Thymus (tissue), 11 donors: ENCODE data around the gene C3AR1. TPM values are rescaled to one million over a fixed set of nuclear protein-coding genes. Genes with fewer than 3 reads are reported as not detected.
"Not testable (repeated sequence)": the region's sequence is repeated elsewhere in the genome, so short reads cannot be mapped to it uniquely, and the experiment has no call there.

Source experiments
- DNase-seq, 9 donors: peaks; one replicate each; pipeline ENCODE4 v3.0.0-alpha.2; 2013; ENCODE audit warnings: low spot score in 9 of 9, low read depth in 6 of 9, missing footprints in 1 of 9
- H3K27ac ChIP-seq, 2 donors: one replicate each; pipeline ENCODE4 v1.5.1; 2013; ENCODE audit warnings: control low read depth in 1 of 2, low read depth in 1 of 2, low read length in 1 of 2, mild to moderate bottlenecking in 1 of 2, moderate library complexity in 1 of 2
- H3K27me3 ChIP-seq, 2 donors: one replicate each; pipeline ENCODE4 v1.5.1; 2013; ENCODE audit warnings: low read length in 1 of 2; ENCODE audit not compliant: control insufficient read depth in 2 of 2, insufficient read depth in 1 of 2
- H3K36me3 ChIP-seq, 2 donors: one replicate each; pipeline ENCODE4 v1.5.1; 2013; ENCODE audit warnings: low read length in 1 of 2, mild to moderate bottlenecking in 1 of 2, moderate library complexity in 1 of 2; ENCODE audit not compliant: control insufficient read depth in 2 of 2, insufficient read depth in 2 of 2
- H3K4me1 ChIP-seq, 2 donors: one replicate each; pipeline ENCODE4 v1.5.1; 2013; ENCODE audit warnings: low read length in 2 of 2; ENCODE audit not compliant: control insufficient read depth in 2 of 2, insufficient read depth in 2 of 2
- H3K4me3 ChIP-seq, 2 donors: one replicate each; pipeline ENCODE4 v1.5.1; 2013; ENCODE audit warnings: low read length in 2 of 2, control low read depth in 1 of 2, mild to moderate bottlenecking in 1 of 2
- H3K9me3 ChIP-seq, 2 donors: one replicate each; pipeline ENCODE4 v1.5.1; 2013; ENCODE audit warnings: low read length in 1 of 2, mild to moderate bottlenecking in 1 of 2; ENCODE audit not compliant: control insufficient read depth in 2 of 2, insufficient read depth in 1 of 2
- WGBS: extraction: QIAGEN DNeasy Blood & Tissue Kit; methylation state at CpG from one replicate; pipeline ENCODE4 v1.1.7; 2013; 5-methylcytosine and 5-hydroxymethylcytosine counted together
- polyA plus RNA-seq: library from polyadenylated mRNA; stranded (reverse); fragments of 200-250 nt; gene quantifications from one replicate; pipeline ENCODE4 v1.2.3, GENCODE V29; 2013
- total RNA-seq: library from RNA; stranded (reverse); fragments of 120-200 nt; gene quantifications from one replicate; pipeline ENCODE4 v1.2.4, GENCODE V29; 2013
- donor health status: healthy.

The C3AR1 gene
- total and polyA plus RNA-seq, 2 donors: 8.2 to 9.6 TPM

- DNase-seq: no peak
- Histone ChIP-seq H3K27ac (no peak overlapping the region), H3K36me3 (no peaks in the 10 kb centered on the region), H3K27me3 (no peaks in the 10 kb centered on the region), H3K4me3 (no peak overlapping the region), H3K4me1 (peaks cover 3 to 4% of the 10 kb centered on the region in 2 donors), H3K9me3 (no peaks in the 10 kb centered on the region)
- WGBS: 98% methylated on average over 4 of the region's 4 CpGs
Observed at GRCh38 chr12:8076366-8076765, 10.2 kb upstream of the C3AR1 start.

GRCh38 chr12:8075935-8076334 lies 9.8 kb upstream of the C3AR1 start:
- DNase-seq: no peak
- H3K36me3 ChIP-seq: no peaks in the 10 kb centered on the region
- H3K4me1 ChIP-seq: no peaks in the 10 kb centered on the region
- H3K9me3 ChIP-seq: no peaks in the 10 kb centered on the region
- H3K4me3 ChIP-seq: no peak overlapping the region
- H3K27me3 ChIP-seq: no peaks in the 10 kb centered on the region
- H3K27ac ChIP-seq: no peak overlapping the region
- WGBS: 96% methylated on average over 6 of the region's 6 CpGs

- H3K36me3 ChIP-seq, H3K4me3 ChIP-seq, H3K27me3 ChIP-seq, DNase-seq, H3K27ac ChIP-seq, H3K4me1 ChIP-seq, H3K9me3 ChIP-seq: not testable (repeated sequence)
- WGBS: 97% methylated on average over 3 of the region's 3 CpGs
Observed at GRCh38 chr12:8071820-8072219, 5.7 kb upstream of the C3AR1 start.

GRCh38 chr12:8069582-8069981 lies 3.4 kb upstream of the C3AR1 start:
- H3K36me3 ChIP-seq: no peaks in the 10 kb centered on the region
- H3K9me3 ChIP-seq: no peaks in the 10 kb centered on the region
- DNase-seq: no peak
- no peak overlapping the region for H3K4me3 ChIP-seq
- H3K27me3 ChIP-seq: no peaks in the 10 kb centered on the region
- H3K4me1 ChIP-seq: peaks cover 0 to 3% of the 10 kb centered on the region in 2 donors
- no peak overlapping the region for H3K27ac ChIP-seq

GRCh38 chr12:8064131-8064530 lies 2.0 kb downstream of the C3AR1 start:
- no peak for DNase-seq
- H3K4me1 ChIP-seq: peaks cover 0 to 3% of the 10 kb centered on the region in 2 donors
- no peaks in the 10 kb centered on the region for H3K27me3 ChIP-seq
- H3K36me3 ChIP-seq: no peaks in the 10 kb centered on the region
- no peak overlapping the region for H3K4me3 ChIP-seq
- H3K9me3 ChIP-seq: no peaks in the 10 kb centered on the region
- no peak overlapping the region for H3K27ac ChIP-seq

GRCh38 chr12:8058506-8058905 lies 7.7 kb downstream of the C3AR1 start:
- DNase-seq: no peak
- WGBS: 95% methylated on average over 6 of the region's 6 CpGs
- Histone ChIP-seq H3K27me3 (no peaks in the 10 kb centered on the region), H3K27ac (no peak overlapping the region), H3K4me3 (no peak overlapping the region), H3K4me1 (no peaks in the 10 kb centered on the region), H3K36me3 (peaks cover 0 to 20% of the 10 kb centered on the region in 2 donors), H3K9me3 (no peaks in the 10 kb centered on the region)

- H3K27me3 ChIP-seq: no peaks in the 10 kb centered on the region
- no peak for DNase-seq
- no peak overlapping the region for H3K27ac ChIP-seq
- H3K4me3 ChIP-seq: no peak overlapping the region
- WGBS: 93% methylated on average over 4 of the region's 4 CpGs
- H3K36me3 ChIP-seq: peaks cover 5 to 25% of the 10 kb centered on the region in 2 donors
- no peaks in the 10 kb centered on the region for H3K9me3 ChIP-seq
- H3K4me1 ChIP-seq: no peaks in the 10 kb centered on the region
Observed at GRCh38 chr12:8057839-8058238, 8.3 kb downstream of the C3AR1 start.

- Histone ChIP-seq H3K9me3 (no peaks in the 10 kb centered on the region), H3K27ac (no peak overlapping the region), H3K36me3 (peaks cover 8 to 30% of the 10 kb centered on the region in 2 donors), H3K27me3 (no peaks in the 10 kb centered on the region), H3K4me3 (no peak overlapping the region), H3K4me1 (no peaks in the 10 kb centered on the region)
- DNase-seq: no peak
- WGBS: 96% methylated on average over 2 of the region's 2 CpGs
Observed at GRCh38 chr12:8057306-8057705, 8.9 kb downstream of the C3AR1 start.

GRCh38 chr12:8054816-8055215 lies 11.3 kb downstream of the C3AR1 start:
- no peak for DNase-seq
- Histone ChIP-seq H3K36me3 (peaks cover 21 to 42% of the 10 kb centered on the region in 2 donors), H3K27me3 (no peaks in the 10 kb centered on the region), H3K4me1 (no peaks in the 10 kb centered on the region), H3K9me3 (no peaks in the 10 kb centered on the region), H3K27ac (no peak overlapping the region), H3K4me3 (no peak overlapping the region)
- 98% methylated on average over 2 of the region's 2 CpGs for WGBS

- WGBS: 91% methylated on average over 7 of the region's 7 CpGs
- no peaks in the 10 kb centered on the region for H3K27me3 ChIP-seq
- H3K9me3 ChIP-seq: no peaks in the 10 kb centered on the region
- H3K4me3 ChIP-seq: no peak overlapping the region
- no peaks in the 10 kb centered on the region for H3K4me1 ChIP-seq
- peaks cover 37 to 63% of the 10 kb centered on the region in 2 donors for H3K36me3 ChIP-seq
- H3K27ac ChIP-seq: no peak overlapping the region
- no peak for DNase-seq
Observed at GRCh38 chr12:8052679-8053078, 13.5 kb downstream of the C3AR1 start.
